HG03280 (cell line): ENCODE measurements around the gene AGAP1.

ENCODE experiments used
- ATAC-seq: cut with Tn5 transposase; IDR thresholded peaks from one replicate; pipeline ENCODE4 v1.9.1; 2021; ENCODE audit warnings: mild to moderate bottlenecking, moderate library complexity; ENCODE audit not compliant: unreplicated experiment

The AGAP1 gene

DNA sequence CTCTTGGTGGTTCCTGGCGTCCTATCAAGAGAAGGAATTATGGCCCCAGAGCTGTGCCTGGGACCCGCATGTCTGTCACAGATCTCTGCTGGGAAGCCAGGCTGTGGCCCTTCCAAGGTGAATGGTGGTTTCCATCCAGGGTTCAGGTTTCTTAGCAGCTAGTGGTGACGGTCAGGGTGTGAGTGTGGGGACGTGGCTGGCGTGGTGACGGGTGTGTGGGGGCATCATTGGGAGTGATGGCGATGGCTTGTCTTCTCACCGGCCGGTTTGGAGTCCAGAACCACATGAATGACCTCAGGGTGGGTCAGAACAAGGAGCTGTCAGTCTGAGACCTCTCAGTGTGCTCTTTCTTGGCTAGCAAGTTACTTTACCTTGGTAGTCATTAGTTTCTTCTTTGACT, 52.6 kb downstream of the AGAP1 start:
- ATAC-seq, result no peak

DNA sequence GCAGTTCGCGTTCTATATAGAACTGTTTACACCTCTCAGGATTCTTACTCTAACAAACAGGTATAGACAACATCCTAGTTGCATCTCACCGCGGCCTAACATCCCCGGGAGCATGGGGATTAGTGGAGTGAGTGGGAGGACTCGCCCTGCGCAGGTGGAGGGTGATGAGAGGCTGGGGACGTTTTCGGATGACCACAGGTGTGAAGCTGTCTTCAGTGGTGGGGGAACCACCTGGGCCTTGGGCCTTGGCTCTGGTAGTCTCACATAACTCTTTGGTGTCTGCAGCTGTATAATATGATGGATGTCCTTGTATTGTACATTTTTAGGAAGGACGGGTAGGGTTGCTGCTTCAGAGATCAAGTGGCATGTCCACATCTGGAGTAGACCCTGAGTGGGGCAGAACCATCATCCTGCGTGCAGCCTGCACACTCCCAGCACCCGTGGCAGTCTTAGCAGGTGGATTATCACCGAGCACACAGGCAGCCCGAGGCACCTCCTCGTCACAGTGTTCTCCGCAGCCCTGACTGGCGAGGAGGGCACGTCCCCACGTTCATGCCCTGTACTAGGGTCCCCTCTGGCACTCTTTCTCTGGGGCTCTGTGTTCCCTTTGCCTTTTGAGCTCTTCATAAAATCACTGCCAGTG, 56.0 kb downstream of the AGAP1 start:
- no peak for ATAC-seq

DNA sequence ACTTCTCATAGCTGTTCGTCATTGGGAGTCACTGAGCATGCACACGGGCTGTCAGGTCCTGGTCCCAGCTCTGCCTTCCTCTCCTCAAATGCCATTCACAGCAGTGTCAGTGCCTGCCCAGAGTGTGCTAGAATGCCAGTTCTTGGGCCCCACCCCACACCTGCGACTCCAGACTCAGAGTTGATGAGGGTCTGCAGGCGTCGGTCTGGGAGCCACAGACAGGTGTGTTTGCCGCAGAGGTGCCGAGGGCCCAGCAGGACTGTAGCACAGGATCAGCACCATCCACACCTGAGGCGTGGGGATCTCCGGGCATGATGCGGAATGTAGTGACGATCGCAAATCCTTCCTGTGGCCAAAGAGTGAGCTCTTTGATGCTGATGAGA, 56.5 kb downstream of the AGAP1 start:
- no peak for ATAC-seq

DNA sequence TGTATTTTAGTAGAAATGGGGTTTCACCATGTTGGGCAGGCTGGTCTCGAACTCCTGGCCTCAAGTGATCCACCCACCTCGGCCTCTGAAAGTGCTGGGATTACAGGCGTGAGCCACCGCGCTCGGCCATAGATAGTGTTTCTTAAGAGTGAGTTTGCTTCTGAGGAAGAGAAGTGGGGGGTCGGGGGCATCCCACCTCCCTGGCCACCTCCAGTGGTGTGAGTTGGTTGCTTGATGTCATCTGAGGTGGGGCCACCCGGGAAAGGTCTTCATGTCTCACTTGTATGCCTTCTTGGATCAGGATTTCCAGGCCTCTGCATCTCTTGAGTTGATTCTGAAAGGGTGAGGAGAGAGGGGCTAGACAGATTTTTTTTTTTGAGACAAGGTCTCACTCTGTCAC, 57.1 kb downstream of the AGAP1 start:
- no peak for ATAC-seq

DNA sequence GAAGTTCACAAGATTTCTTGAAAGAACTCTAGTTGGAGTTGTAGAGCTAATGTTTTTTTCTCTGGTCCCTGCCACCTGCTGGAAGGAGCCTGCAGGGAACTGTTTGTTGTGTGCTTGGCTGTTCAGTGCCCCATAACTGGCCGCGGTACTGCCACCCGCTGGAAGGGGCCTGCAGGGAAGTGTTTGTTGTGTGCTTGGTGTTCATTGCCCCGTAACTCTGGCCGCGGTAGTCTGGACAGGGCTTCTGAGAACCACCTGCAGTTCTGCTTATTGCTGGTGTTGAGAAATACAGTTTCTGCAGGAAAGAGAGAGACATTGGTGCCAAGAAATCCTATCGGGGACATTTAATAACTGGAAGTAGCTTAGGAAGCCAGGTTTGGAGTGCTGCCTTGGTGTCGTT, 58.1 kb downstream of the AGAP1 start:
- no peak for ATAC-seq

DNA sequence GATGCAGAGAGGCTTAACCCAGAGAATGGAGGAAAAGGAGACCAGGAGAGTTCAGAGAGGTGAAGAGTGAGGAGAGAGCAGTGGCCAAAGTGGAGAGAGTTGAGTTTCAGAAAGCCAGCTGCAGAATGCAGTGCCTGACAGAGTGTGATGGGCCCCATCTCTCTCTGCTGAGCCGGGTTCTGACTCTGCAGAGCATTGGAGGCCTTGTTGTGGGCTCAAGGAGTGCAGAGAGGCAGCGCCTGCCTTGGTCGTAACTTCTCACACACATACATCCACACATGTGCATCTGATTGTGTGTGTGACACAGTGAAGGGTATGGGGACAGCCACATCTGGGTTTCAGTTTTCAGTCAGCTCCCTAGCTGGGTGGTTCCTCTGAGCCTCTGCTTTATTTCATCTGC, 58.8 kb downstream of the AGAP1 start:
- ATAC-seq, result no peak

DNA sequence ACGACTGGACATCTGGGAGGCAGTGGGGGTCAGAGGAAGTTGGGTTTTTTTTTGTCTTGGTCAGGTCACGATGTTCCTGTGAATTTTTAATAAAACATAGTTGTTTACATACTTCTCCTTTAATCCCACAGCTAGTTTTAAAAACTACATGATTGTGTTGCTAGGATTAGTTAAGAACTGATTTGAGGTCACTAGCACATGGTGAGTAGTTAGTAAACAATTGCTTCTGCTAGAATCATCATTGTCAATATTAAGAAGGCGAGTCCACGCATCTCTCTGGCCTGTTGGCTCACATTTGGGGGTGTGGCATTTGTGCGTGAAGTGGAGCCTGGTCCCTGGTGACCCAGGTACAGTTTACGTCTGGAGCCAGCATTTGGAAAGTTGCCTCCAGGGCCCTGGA, 59.4 kb downstream of the AGAP1 start:
- ATAC-seq, result no peak

DNA sequence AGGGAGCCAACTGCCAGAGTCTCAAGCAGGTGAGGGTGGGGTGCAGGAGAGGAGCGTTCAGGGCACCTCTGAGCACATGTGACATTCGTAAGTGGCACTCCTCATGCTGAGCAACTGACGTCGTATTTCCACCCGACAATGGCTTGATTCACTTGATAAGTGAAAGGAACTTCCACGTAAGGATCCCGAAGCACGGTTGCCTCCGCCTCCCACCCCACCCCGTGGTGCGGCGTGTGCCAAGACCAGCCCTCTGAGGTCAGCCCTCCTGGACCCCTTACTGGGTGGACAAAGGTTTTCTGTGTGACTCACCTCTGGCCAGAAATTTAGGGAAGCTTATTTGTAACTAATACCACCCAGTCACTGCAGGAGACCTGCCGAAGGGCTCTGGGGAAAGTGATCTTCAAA, 59.9 kb downstream of the AGAP1 start:
- ATAC-seq, result no peak

DNA sequence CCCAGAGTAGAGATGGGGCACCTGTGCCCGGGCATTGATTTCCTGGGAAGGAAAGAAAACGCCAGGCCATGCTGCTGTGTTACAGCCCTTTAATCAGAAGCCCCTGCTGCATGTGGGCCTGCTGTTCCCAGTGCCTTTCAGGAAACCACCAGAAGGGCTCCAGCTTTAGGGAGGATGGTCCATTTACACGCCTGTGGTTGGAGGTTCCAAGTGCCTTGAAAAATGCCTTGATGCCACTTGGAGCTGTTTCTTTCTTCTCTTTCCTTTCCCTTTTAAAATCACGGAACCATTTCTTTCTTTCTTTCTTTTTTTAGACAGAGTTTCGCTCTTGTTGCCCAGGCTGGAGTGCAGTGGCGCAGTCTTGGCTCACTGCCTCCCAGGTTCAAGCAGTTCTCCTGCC, 60.5 kb downstream of the AGAP1 start:
- no peak for ATAC-seq

DNA sequence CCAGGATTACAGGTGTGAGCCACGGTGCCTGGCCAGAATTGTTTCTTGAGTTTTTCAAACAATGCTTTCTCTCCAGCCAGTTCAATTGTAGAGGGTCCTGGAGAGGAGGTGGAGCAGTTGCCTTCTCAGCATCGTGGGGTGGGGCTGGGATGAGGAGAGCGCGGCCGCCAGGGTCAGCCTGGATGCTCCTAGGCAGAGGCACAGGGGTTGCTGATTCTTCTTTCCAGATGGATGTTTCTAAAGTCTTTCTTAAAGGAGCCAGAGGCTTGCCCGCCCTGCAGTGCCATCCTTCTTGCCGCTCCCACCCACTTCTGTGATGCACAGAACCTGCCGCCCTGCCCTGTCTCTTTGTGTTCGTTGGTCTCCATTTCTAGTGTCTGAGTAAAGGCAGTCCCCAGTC, 61.1 kb downstream of the AGAP1 start:
- no peak for ATAC-seq

DNA sequence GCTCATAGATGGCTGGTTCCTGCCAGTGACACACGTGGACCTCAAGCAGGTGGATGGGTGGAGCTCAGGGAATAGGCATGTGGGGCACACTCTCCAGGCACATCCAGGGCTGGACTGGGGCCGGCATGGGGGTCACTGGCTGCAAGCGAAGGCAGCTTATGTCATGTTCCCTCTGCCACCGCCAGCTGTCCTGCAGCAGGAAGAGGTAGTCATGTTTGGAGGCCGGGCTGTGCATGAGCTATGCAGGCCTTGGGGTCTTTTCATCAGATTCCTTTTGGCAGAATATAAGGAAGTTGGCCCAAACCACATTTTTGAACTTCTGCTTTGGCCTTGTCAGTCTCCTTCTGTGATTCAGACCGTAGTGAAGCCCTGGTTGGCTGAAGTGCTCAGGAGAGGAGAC, 61.5 kb downstream of the AGAP1 start:
- no peak for ATAC-seq

DNA sequence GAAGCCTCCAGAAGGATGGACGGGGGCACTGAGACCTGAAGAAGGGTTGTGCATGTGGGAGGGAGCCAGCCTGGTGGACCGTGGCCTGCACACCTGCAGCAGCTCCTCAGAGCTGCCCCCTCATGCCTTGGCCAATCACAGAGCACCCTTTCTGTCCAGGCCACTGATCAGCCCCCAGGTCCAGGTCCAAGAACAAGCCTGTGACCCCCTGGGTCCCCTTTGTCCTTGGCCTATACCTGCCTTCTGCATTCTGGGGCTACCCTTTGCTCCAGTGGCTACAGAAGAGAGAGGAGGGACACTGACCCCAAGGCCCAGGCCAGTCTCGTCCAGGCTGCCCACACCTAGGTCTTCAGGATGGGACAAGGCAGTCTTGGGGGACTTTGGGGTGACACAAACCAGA, 62.2 kb downstream of the AGAP1 start:
- no peak for ATAC-seq

DNA sequence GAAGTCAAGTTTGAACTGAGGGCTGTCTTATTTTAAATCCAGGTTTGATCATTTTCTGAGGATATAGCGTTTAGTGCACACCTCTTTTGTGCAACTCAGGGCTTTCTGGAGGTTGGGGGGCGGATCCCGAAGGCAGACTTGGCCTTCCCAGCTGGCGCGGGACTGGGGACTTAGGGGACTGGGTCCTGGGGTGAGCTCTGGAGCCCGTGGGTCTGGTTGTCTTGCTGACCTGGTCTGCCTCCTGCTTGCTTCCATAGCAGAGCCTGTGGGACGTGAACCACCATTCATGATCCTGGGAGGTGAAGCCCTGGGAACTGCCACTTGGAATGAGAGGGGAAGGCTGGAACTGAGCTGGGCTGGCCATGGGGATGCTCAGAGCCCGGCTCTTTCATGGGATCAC, 63.1 kb downstream of the AGAP1 start:
- no peak for ATAC-seq

DNA sequence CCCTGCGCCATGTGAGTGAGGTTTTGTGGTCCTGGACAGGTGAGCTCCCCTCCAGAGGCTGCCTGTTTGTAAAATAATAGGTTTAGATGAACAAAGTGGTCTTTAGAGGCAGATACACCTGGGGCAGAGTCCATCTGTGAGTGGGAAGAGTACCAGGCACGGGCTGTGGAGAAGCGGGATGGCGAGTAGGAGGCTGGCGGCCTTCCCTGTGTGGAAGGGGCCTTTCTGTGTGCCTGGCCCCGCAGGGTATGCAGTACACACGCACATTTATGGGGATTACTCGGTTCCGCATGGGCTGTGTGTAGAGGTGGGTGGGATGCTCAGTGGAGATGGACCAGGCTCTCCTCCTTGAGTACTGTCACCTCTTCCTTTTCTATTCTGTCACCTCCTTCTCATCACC, 64.1 kb downstream of the AGAP1 start:
- no peak for ATAC-seq

DNA sequence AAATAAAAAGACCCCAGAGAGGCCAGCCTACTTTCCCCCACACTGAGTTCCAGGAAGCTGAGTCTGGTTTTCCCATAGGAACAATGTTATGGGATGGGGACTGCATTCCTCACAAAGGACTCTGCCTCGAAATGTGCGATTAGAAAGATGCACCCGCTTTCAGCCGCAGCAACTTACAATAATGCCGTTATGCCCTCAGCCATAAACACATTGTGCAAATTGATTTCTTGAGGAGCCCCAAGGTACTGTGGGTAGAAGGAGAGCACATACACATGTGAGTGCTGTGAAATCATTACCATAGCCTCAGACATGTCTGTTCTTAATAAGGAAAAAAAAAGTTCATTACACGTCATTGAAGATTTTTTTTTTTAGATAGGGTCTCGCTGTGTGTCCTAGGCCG, 64.7 kb downstream of the AGAP1 start:
- no peak for ATAC-seq

DNA sequence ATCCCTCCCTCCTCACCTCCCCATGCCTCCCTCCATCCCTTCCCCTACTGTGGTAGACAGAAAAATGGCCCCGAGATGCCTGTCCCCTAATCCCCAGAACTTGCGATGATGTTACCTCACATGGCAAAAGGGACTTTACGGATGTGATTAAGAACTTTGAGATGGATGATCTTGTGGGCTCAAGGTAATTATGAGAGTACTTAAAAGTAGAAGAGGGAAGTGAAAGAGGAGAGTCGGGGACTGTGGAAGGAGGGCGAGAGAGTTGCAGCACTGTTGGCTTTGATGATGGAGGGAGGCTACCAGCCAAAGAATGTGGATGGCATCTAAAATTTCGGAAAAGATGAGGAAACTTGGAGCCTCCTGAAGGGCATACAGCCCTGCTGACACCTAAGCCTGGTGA, 66.5 kb downstream of the AGAP1 start:
- ATAC-seq, result no peak

DNA sequence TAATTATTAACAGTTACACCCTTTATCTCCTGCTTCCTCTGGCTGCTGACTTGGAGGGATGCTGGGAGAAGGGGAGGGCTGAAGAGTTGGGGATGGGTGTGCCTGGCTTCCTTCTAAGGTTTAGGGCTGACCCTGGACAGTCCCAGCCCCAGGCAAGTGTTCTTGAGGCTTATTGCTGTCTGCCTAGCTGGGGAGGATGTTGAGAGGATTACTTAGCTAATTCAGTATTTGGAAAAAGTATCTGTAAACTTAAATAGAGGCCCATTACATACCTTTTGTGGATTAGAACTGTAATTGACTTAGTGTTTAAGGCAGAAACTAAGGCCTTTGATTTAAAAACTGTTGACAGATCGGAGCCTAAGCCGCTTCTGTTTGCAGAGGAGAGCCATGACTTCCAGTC, 67.6 kb downstream of the AGAP1 start:
- no peak for ATAC-seq

DNA sequence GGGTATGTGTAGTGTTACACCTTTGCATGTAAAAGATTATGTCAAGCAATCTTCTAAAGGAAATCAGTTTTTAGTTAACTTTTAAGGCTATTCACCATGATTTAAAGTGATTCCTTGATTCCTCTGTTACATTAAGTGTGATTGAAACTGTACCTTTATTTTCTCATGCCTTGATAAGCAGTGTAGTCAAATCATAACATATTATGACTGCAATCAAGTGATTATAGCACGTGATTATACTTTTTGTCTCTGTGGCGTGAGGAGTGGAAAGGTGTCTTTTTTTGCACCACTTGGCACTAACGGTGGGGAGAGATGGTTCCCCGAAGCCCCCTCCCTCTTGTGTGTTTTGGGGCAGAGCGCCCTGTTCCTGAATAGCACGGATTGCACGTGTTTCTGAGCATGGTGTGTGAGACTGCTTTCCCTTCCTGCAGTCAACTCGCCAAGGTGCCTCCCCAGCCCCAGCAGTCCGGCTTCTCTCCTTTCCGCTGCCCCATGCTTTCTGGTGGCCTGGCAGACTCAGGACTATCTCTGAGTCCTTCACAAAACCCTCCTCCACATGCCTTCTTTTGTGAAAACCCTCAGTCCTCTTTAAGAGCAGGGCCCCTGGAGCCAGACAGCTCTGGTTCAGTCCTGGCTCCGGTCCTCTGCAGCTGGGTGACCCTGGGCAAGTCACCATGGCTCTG, 68.4 kb downstream of the AGAP1 start:
- no peak for ATAC-seq

DNA sequence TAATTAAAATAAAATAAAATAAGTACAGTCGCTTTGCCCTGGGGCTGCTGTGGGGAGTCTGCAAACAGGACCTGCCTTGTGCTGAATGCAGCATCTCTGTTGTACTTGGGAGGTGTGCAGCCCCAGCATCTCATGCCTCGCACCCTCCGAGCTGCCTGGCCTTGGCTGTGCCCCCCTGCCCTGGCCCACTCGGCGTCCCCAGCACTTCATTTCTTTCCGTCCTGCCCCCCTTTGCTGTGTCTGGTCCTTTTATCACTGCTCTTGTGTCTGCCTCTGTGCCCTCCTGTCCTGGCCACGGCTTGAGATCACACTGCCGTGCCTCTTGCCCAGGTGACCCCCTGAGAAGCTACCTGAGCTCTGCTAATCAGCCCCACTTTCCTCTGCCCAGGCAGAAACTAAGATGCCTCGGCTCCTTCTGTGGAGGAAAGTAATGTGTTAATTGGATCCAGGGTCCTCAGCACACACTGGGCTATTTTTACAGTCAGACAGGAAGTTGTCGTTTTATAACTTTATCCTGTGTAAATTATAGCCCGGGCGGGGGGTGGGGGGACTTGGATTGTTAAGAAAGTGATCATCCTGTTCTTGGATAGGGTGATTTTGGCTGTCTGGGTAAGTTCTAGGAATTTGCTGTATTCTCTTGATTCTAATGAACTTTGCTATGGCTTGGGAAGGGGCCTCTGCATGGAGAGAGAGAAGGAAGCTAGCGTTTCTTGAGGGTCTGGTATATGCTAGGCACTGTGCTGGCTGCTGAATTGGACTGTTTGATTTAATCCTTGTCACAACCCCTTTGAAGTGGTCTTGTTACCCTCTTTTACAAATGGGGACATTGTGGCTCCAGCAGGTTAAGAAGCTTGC, 69.4 kb downstream of the AGAP1 start:
- ATAC-seq, result no peak

DNA sequence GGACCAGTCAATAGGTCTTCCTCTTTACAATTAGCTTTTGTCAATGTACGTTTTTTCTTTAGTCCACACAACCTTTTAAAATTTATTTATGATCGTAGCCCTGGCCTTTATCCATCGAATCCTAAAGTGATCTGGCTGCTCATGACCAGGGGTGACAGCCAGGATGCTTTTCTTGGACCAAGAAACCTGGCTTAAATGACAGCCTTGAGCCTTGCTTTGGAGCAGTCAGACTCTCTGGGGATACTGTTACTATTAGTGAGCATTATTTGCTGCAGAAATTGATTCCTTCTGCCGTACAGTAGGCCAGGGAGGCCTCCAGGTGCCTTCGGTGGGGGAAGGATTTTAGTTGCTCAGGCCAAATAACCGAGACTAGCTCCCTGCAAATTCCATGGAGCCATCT, 70.2 kb downstream of the AGAP1 start:
- ATAC-seq, result no peak

DNA sequence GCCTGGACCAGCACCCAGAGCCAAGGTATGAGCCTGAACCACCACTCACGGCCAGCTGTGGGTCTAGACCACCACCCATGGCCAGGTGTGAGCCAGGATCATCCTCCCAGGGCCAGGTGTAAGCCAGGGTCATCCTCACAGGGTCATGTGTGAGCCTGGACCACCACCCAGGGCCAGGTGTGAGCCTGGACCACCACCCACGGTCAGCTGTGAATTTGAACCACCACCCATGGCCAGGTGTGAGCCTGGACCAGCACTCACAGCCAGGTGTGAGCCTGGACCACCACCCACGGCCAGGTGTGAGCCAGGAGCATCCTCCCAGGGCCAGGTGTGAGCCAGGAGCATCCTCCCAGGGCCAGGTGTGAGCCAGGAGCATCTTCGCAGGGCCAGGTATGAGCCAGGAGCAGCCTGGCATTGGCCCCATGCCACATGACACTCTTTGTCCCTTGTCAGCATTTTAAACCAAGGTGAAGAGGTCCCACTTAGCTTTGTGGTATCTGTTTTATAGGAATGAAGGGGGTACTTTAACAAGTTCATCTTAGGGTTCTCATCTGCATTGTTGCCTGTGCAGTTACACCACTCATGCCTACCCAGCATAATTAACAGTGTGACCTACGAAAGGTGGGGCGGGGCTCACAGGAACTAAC, 71.2 kb downstream of the AGAP1 start:
- ATAC-seq, result no peak

DNA sequence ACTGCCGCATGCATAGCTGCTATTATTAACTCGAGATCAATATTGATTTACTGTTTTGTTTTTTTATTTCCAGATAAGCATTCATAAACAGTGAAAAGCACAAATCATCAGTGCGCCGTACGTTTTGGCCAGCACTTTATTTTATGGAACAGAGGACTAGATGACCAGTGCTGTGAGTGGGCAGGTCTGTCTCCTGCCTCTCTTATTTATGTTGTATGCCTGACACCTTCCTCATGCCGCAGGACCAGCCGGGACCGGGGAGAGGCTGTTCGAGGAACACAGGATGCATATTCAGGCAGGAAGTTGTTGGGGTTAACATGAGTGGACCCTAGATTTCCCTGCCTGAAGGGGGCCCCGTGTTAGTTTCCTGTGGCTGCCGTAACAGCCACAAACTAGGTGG, 72.6 kb downstream of the AGAP1 start:
- no peak for ATAC-seq
